Caco-2 (cell line): ENCODE results near the gene LAMB2. TPM values are rescaled to one million over a fixed set of nuclear protein-coding genes. Genes with fewer than 3 reads are reported as not detected.

Experiments
- BruUV-seq: library from RNA; stranded (reverse); fragments of 400-500 nt; replicated peaks from 2 replicates; lab custom pipeline; 2021; lab: Mats Ljungman, UMichigan
- CTCF ChIA-PET: fragments of 300-600 bp; sonication (Branson Sonifier 250); formaldehyde crosslinking; loops from one replicate; lab custom pipeline; 2022; ENCODE audit warnings: antibody characterized with exemption; lab: Charles Lee
- POLR2A ChIA-PET: fragments of 300-600 bp; sonication (Branson Sonifier 250); formaldehyde crosslinking; loops from one replicate; lab custom pipeline; 2022; ENCODE audit warnings: antibody characterized with exemption; lab: Charles Lee
- DNase-seq, 2 experiments: peaks; one replicate each; pipeline versions ENCODE4 v3.0.0 to v3.0.0-alpha.2; 2020 to 2022
- H3K27me3 ChIP-seq: replicated peaks from 2 replicates; pipeline ENCODE4 v1.6.0; 2011; ENCODE audit warnings: low read length; ENCODE audit not compliant: control insufficient read depth, insufficient read depth
- H3K36me3 ChIP-seq: 2 replicates; pipeline ENCODE4 v1.5.1; 2011; ENCODE audit warnings: low read length; ENCODE audit not compliant: control insufficient read depth, insufficient read depth
- H3K4me1 ChIP-seq: fragments of 250-450 bp; sonication (Bioruptor Pico); 2 replicates; pipeline ENCODE4 v1.5.1; 2020; ENCODE audit warnings: mild to moderate bottlenecking
- H3K4me3 ChIP-seq: 2 replicates; pipeline ENCODE4 v1.5.1; 2011; ENCODE audit warnings: low read depth, mild to moderate bottlenecking, control low read depth, low read length
- H3K9me3 ChIP-seq: fragments of 250-450 bp; sonication (Bioruptor Pico); 2 replicates; pipeline ENCODE4 v1.5.1; 2020; ENCODE audit warnings: mild to moderate bottlenecking, moderate library complexity
- H3K27ac Mint-ChIP-seq: one replicate; pipeline ENCODE4 v1.8.0; 2022; ENCODE audit warnings: mixed read lengths; ENCODE audit not compliant: unreplicated experiment
- H3K27me3 Mint-ChIP-seq: one replicate; pipeline ENCODE4 v1.8.0; 2022; ENCODE audit warnings: mixed read lengths; ENCODE audit not compliant: insufficient read depth, unreplicated experiment
- H3K36me3 Mint-ChIP-seq: one replicate; pipeline ENCODE4 v1.8.0; 2022; ENCODE audit warnings: mild to moderate bottlenecking, mixed read lengths; ENCODE audit not compliant: insufficient read depth, unreplicated experiment
- H3K4me1 Mint-ChIP-seq: one replicate; pipeline ENCODE4 v1.8.0; 2022; ENCODE audit warnings: low read depth, mixed read lengths; ENCODE audit not compliant: unreplicated experiment
- H3K4me3 Mint-ChIP-seq: one replicate; pipeline ENCODE4 v1.8.0; 2022; ENCODE audit warnings: mild to moderate bottlenecking, moderate library complexity, mixed read lengths; ENCODE audit not compliant: unreplicated experiment
- H3K9me3 Mint-ChIP-seq: one replicate; pipeline ENCODE4 v1.8.0; 2022; ENCODE audit warnings: mixed read lengths; ENCODE audit not compliant: unreplicated experiment
- intact Hi-C: fragments of 100-400 bp; cut with micrococcal nuclease; formaldehyde crosslinking; loops from one replicate; pipeline ENCODE4 v1.10.0; 2022; ENCODE audit not compliant: unreplicated experiment
- microRNA-seq: library from miRNA; unstranded; fragments of <30 nt; microRNA quantifications from one replicate; pipeline ENCODE4 v1.2.0, GENCODE V29; 2022
- total RNA-seq: library from RNA; stranded (reverse); gene quantifications from 2 replicates; pipeline ENCODE4 v1.2.3, GENCODE V29; 2022
- TF ChIP-seq, protein P1 (sequence below), 2 experiments: fragments of 200-600 bp in 1 of 2; IDR thresholded peaks; 1 replicate in 1 of 2; 2 replicates in 1 of 2; pipeline versions ENCODE4 v1.5.1 to v1.8.0; 2011 to 2022; ENCODE audit warnings: antibody characterized with exemption in 1 of 2, control low read depth in 1 of 2, inconsistent platforms in 1 of 2, low read depth in 1 of 2, low read length in 1 of 2, mild to moderate bottlenecking in 1 of 2, moderate library complexity in 1 of 2; ENCODE audit not compliant: insufficient read depth in 1 of 2, severe bottlenecking in 1 of 2, unreplicated experiment in 1 of 2

Gene LAMB2
- total RNA-seq, 1 experiment from 2014 or later = 189 TPM

DNA sequence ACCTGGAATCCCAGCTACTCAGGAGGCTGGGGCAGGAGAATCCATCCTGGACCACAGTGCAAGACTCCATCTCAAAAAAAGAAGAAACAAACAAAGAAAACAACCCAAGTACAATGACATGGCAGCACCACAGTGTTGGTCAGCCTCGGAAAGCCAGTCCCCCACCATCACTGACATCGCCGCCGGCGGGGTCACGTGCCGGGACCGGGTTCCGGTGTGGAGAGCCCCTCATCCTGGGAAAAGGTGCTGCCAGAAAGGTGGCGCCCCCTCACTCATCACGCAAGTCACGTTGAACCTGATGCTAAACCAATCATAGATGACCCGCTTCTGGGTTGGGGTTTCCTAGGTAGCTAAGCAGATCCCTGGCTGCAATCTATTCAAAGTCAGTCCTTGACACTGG, 56.7 kb downstream of the LAMB2 start:
- no TSS peak for BruUV-seq

More for the DNA sequence above, 56.7 kb downstream of the LAMB2 start:
- Histone ChIP-seq H3K36me3 (no peaks in the 10 kb centered on the region), H3K27me3 (no peaks in the 10 kb centered on the region), H3K4me3 (no peak overlapping the region), H3K9me3 (no peaks in the 10 kb centered on the region), H3K4me1 (no peaks in the 10 kb centered on the region)
- no peak overlapping the region for H3K4me3 Mint-ChIP-seq
- H3K36me3 Mint-ChIP-seq = peaks cover 76% of the 10 kb centered on the region
- intact Hi-C loops = no loop called here
- H3K27ac Mint-ChIP-seq = no peak overlapping the region
- ChIA-PET POLR2A (no interaction called here), CTCF (no interaction called here)
- TF ChIP-seq, protein P1, sequence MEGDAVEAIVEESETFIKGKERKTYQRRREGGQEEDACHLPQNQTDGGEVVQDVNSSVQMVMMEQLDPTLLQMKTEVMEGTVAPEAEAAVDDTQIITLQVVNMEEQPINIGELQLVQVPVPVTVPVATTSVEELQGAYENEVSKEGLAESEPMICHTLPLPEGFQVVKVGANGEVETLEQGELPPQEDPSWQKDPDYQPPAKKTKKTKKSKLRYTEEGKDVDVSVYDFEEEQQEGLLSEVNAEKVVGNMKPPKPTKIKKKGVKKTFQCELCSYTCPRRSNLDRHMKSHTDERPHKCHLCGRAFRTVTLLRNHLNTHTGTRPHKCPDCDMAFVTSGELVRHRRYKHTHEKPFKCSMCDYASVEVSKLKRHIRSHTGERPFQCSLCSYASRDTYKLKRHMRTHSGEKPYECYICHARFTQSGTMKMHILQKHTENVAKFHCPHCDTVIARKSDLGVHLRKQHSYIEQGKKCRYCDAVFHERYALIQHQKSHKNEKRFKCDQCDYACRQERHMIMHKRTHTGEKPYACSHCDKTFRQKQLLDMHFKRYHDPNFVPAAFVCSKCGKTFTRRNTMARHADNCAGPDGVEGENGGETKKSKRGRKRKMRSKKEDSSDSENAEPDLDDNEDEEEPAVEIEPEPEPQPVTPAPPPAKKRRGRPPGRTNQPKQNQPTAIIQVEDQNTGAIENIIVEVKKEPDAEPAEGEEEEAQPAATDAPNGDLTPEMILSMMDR (IDR thresholded peaks at IDR 0.05; ENCODE audit: insufficient read depth in 1 of 2, low read depth in 1 of 2, low read length in 1 of 2, severe bottlenecking in 1 of 2, unreplicated experiment in 1 of 2) = no peak
- no peaks in the 10 kb centered on the region for H3K27me3 Mint-ChIP-seq
- H3K9me3 Mint-ChIP-seq = no peaks in the 10 kb centered on the region
- H3K4me1 Mint-ChIP-seq = peaks cover 6% of the 10 kb centered on the region
- DNase-seq = no peak

Small RNA genes within 50 kb of the gene (microRNA-seq; reads per million reads assigned to microRNA genes)
- not detected for gene MIR6890

Other genes with a start within 250 kb of the LAMB2 start
- gene SLC25A20, start 234.2 kb downstream of the LAMB2 start, total RNA-seq = 17.0 and 19.3 TPM in 2 replicates
- 106 and 133 TPM in 2 replicates for gene ARIH2, start 214.2 kb downstream of the LAMB2 start, total RNA-seq
- 24.4 and 25.5 TPM in 2 replicates for gene P4HTM, start 142.8 kb downstream of the LAMB2 start, total RNA-seq
- 184 and 185 TPM in 2 replicates for gene WDR6, start 125.7 kb downstream of the LAMB2 start, total RNA-seq
- 21.4 and 21.5 TPM in 2 replicates for gene DALRD3, start 114.5 kb downstream of the LAMB2 start, total RNA-seq
- 65.9 and 68.7 TPM in 2 replicates for gene NDUFAF3, start 110.9 kb downstream of the LAMB2 start, total RNA-seq
- gene IMPDH2, start 103.7 kb downstream of the LAMB2 start, total RNA-seq = 233 and 240 TPM in 2 replicates
- gene QRICH1, start 39.0 kb downstream of the LAMB2 start, total RNA-seq = 112 and 119 TPM in 2 replicates
- 361 and 386 TPM in 2 replicates for gene QARS1, start 28.3 kb downstream of the LAMB2 start, total RNA-seq
- gene USP19, start 12.2 kb downstream of the LAMB2 start, total RNA-seq = 55.9 and 56.4 TPM in 2 replicates
- 15.2 and 15.9 TPM in 2 replicates for gene CCDC71, start 33.3 kb upstream of the LAMB2 start, total RNA-seq
- gene KLHDC8B, start 38.5 kb upstream of the LAMB2 start, total RNA-seq = 7.4 and 8.8 TPM in 2 replicates
- gene C3orf62, start 144.2 kb upstream of the LAMB2 start, total RNA-seq = 5.5 and 6.5 TPM in 2 replicates
- gene USP4, start 207.0 kb upstream of the LAMB2 start, total RNA-seq = 36.4 and 37.8 TPM in 2 replicates
- gene GPX1, start 225.3 kb upstream of the LAMB2 start, total RNA-seq = 197 and 201 TPM in 2 replicates